Heart right ventricle (tissue), 16 donors: ENCODE data around the gene ANKRD17. TPM values are rescaled to one million over a fixed set of nuclear protein-coding genes. Genes with fewer than 3 reads are reported as not detected.

Experiments
- ATAC-seq, 8 donors: fragments of 200-7000 bp; cut with Tn5 transposase; one replicate each; pipeline ENCODE4 v1.9.1; 2020; ENCODE audit warnings: mild to moderate bottlenecking in 8 of 8, moderate library complexity in 8 of 8, moderate number of reproducible peaks in 1 of 8
- DNase-seq, 2 donors: peaks; one replicate each; pipeline ENCODE4 v3.0.0-alpha.2; 2020
- H3K27ac ChIP-seq, 10 donors: fragments of 200-600 bp; sonication (generic) in 2 of 10; one replicate each; pipeline versions ENCODE4 v1.5.0 to v1.8.0; 2020 to 2022; ENCODE audit warnings: mild to moderate bottlenecking in 3 of 10
- H3K27me3 ChIP-seq, 7 donors: fragments of 200-600 bp; one replicate each; pipeline ENCODE4 v1.8.0; 2021 to 2022; ENCODE audit warnings: mild to moderate bottlenecking in 2 of 7
- H3K36me3 ChIP-seq, 9 donors: fragments of 200-600 bp; sonication (generic) in 1 of 9; one replicate each; pipeline versions ENCODE4 v1.5.0 to v1.8.0; 2020 to 2022; ENCODE audit warnings: mild to moderate bottlenecking in 2 of 9
- H3K4me1 ChIP-seq, 9 donors: fragments of 200-600 bp; sonication (generic) in 1 of 9; one replicate each; pipeline versions ENCODE4 v1.5.0 to v1.8.0; 2020 to 2022; ENCODE audit warnings: mild to moderate bottlenecking in 4 of 9
- H3K4me3 ChIP-seq, 10 donors: fragments of 200-600 bp; sonication (generic) in 2 of 10; one replicate each; pipeline versions ENCODE4 v1.5.0 to v1.8.0; 2020 to 2022; ENCODE audit warnings: mild to moderate bottlenecking in 7 of 10, moderate library complexity in 2 of 10
- H3K9me3 ChIP-seq, 11 donors: fragments of 200-600 bp in 10 of 11; sonication (generic) in 2 of 11; one replicate each; pipeline versions ENCODE4 v1.5.0 to v1.8.0; 2013 to 2022; ENCODE audit warnings: mild to moderate bottlenecking in 2 of 11, control low read depth in 1 of 11, moderate library complexity in 1 of 11
- CTCF ChIP-seq, 9 donors: fragments of 200-600 bp; sonication (generic) in 2 of 9; IDR thresholded peaks; one replicate each; pipeline versions ENCODE4 v1.5.0 to v1.8.0; 2021 to 2022; ENCODE audit warnings: antibody characterized with exemption in 9 of 9, mild to moderate bottlenecking in 5 of 9, moderate library complexity in 1 of 9
- WGBS, 2 donors: extraction: QIAGEN DNeasy Blood & Tissue Kit; methylation state at CpG; one replicate each; pipeline ENCODE4 v1.1.7; 2013; ENCODE audit warnings: inconsistent platforms in 1 of 2; 5-methylcytosine and 5-hydroxymethylcytosine counted together
- intact Hi-C, 10 donors: fragments of 100-400 bp; cut with DNase I; formaldehyde crosslinking; loops; one replicate each; pipeline versions ENCODE4 v1.11.1 to v1.14.2; 2022
- polyA plus RNA-seq, 2 donors: library from polyadenylated mRNA; stranded (reverse); fragments of 200-250 nt; gene quantifications; one replicate each; pipeline ENCODE4 v1.2.3, GENCODE V29; 2013
- total RNA-seq, 10 donors: library from RNA; stranded (reverse); fragmentation: NEBNext Ultra II Directional in 3 of 10; extraction: Animal tissue kit (Norgen Biotek cat#: 25700) in 3 of 10; gene quantifications; one replicate each; pipeline versions ENCODE4 v1.2.1 to v1.2.4, GENCODE V29; 2021 to 2023
- donor health status: Arrhythmogenic right ventricular cardiomyopathy.
- donor health status: ischemic (EF 13 %, LVEDD 7.1; RV severe dilation, severe dysfunction).
- donor health status: healthy with polysubstance abuse.
- donor health status: DM: no; HTN: yes; CAD: no.
- donor health status: DM: no; HTN: no; CAD: no.
- donor health status: ischemic (EF 25% LVEDD 6.9; RV normal size, moderate dysfunction).
- donor health status: ischemic (EF 25% LVEDD 5.7; RV mildly dilated, moderate dysfunction).
- donor health status: healthy.
- donor health status: DM: yes; HTN: yes; CAD: no.
- donor health status: Ischemic cardiomyopathy.
- donor health status: ischemic (EF 35%, LVEDD 5.7; RV mildly dilated, moderate dysfunction).
- donor health status: nonischemic (EF 11% LVEDD 7.7; RV severe dilation, severe dysfunction).
- donor health status: DM: yes; HTN: yes; CAD: no.
- donor health status: PGD.
- donor health status: ischemic (EF 29% LVEDD 5.4; RV normal size, mild dysfunction).
- donor health status: nonischemic (EF 23%, LVEDD 6.1; RV moderate dilation, normal function).

Gene ANKRD17
- total and polyA plus RNA-seq, 12 donors, result 13.5 to 71.7 (median 60.4) TPM

- H3K4me3 ChIP-seq, result no peak overlapping the region
- WGBS, 2 donors, result 86 to 90% methylated on average over 5 of the region's 5 CpGs
- DNase-seq (no peak), ATAC-seq (no peak)
- peaks cover 0 to 12% (median 0%) of the 10 kb centered on the region in 9 donors for H3K36me3 ChIP-seq
- peaks cover 0 to 24% (median 5%) of the 10 kb centered on the region in 11 donors for H3K9me3 ChIP-seq
- H3K27me3 ChIP-seq, result no peaks in the 10 kb centered on the region
- peaks cover 0 to 3% (median 0%) of the 10 kb centered on the region in 9 donors for H3K4me1 ChIP-seq
- no peak for TF ChIP-seq CTCF (IDR thresholded peaks at IDR 0.05)
- no peak overlapping the region for H3K27ac ChIP-seq
- intact Hi-C loops, result no loop called here
Observed at GRCh38 chr4:73281982-73282381, 23.4 kb upstream of the ANKRD17 start.

- no peak for TF ChIP-seq CTCF (IDR thresholded peaks at IDR 0.05)
- Histone ChIP-seq H3K4me3 (no peak overlapping the region), H3K36me3 (peaks cover 0 to 12% (median 0%) of the 10 kb centered on the region in 9 donors), H3K9me3 (peaks cover 0 to 26% (median 5%) of the 10 kb centered on the region in 11 donors), H3K4me1 (no peaks in the 10 kb centered on the region), H3K27ac (no peak overlapping the region), H3K27me3 (no peaks in the 10 kb centered on the region)
- 91 to 97% methylated on average over 2 of the region's 2 CpGs for WGBS, 2 donors
- DNase-seq, result no peak
- no peak for ATAC-seq
- intact Hi-C loops, result no loop called here
Observed at GRCh38 chr4:73281396-73281795, 22.8 kb upstream of the ANKRD17 start.

- WGBS, 2 donors, result 90 to 95% methylated on average over 1 of the region's 1 CpG
- Histone ChIP-seq H3K4me1 (peaks cover 0 to 10% (median 0%) of the 10 kb centered on the region in 9 donors), H3K4me3 (no peak overlapping the region), H3K27me3 (no peaks in the 10 kb centered on the region), H3K27ac (no peak overlapping the region), H3K36me3 (peaks cover 0 to 7% (median 0%) of the 10 kb centered on the region in 9 donors), H3K9me3 (peaks cover 0 to 26% (median 5%) of the 10 kb centered on the region in 11 donors)
- TF ChIP-seq CTCF (IDR thresholded peaks at IDR 0.05), result no peak
- intact Hi-C loops, result no loop called here
- DNase-seq, result no peak
- ATAC-seq, result no peak
Observed at GRCh38 chr4:73277201-73277600, 18.6 kb upstream of the ANKRD17 start.

- Histone ChIP-seq H3K36me3 (no peaks in the 10 kb centered on the region), H3K4me3 (no peak overlapping the region), H3K9me3 (peaks cover 0 to 26% (median 5%) of the 10 kb centered on the region in 11 donors), H3K27me3 (no peaks in the 10 kb centered on the region), H3K27ac (no peak overlapping the region), H3K4me1 (peaks cover 0 to 10% (median 0%) of the 10 kb centered on the region in 9 donors)
- 82 to 92% methylated on average over 1 of the region's 1 CpG for WGBS, 2 donors
- DNase-seq (no peak), ATAC-seq (no peak)
- no peak for TF ChIP-seq CTCF (IDR thresholded peaks at IDR 0.05)
- intact Hi-C loops, result no loop called here
Observed at GRCh38 chr4:73275318-73275654, 16.7 kb upstream of the ANKRD17 start.
